RWPE2 (cell line): ENCODE data around the gene GRAMD1B.
"Not testable (repeated sequence)": the region's sequence is repeated elsewhere in the genome, so short reads cannot be mapped to it uniquely, and the experiment has no call there.

Source experiments
- ATAC-seq: fragments of 200-7000 bp; cut with Tn5 transposase; 3 replicates; pipeline ENCODE4 v1.9.1; 2021; ENCODE audit warnings: low read depth
- DNase-seq: peaks from one replicate; pipeline ENCODE4 v3.0.0-alpha.2; 2020; ENCODE audit warnings: low spot score
- H3K27ac ChIP-seq: fragments of 450-650 bp; 2 replicates; pipeline ENCODE4 v1.5.1; 2017; ENCODE audit warnings: mild to moderate bottlenecking; ENCODE audit not compliant: poor library complexity, severe bottlenecking
- H3K27me3 ChIP-seq: fragments of 250-450 bp; sonication (Bioruptor Pico); 2 replicates; pipeline ENCODE4 v1.5.1; 2021; ENCODE audit warnings: mild to moderate bottlenecking, moderate library complexity; ENCODE audit not compliant: insufficient read depth, poor library complexity, severe bottlenecking
- H3K36me3 ChIP-seq: fragments of 250-450 bp; sonication (Bioruptor Pico); 2 replicates; pipeline ENCODE4 v1.5.1; 2020; ENCODE audit warnings: low read depth, mild to moderate bottlenecking, moderate library complexity
- H3K4me1 ChIP-seq: fragments of 250-450 bp; sonication (Bioruptor Pico); 2 replicates; pipeline ENCODE4 v1.5.1; 2021; ENCODE audit warnings: mild to moderate bottlenecking, moderate library complexity; ENCODE audit not compliant: insufficient read depth, poor library complexity, severe bottlenecking
- H3K4me3 ChIP-seq: fragments of 250-450 bp; sonication (Bioruptor Pico); 2 replicates; pipeline ENCODE4 v1.5.1; 2021; ENCODE audit warnings: mild to moderate bottlenecking, moderate library complexity; ENCODE audit not compliant: severe bottlenecking
- H3K9me3 ChIP-seq: fragments of 250-450 bp; sonication (Bioruptor Pico); 2 replicates; pipeline ENCODE4 v1.5.1; 2021; ENCODE audit warnings: mild to moderate bottlenecking, moderate library complexity; ENCODE audit not compliant: severe bottlenecking
- CTCF ChIP-seq: fragments of 450-650 bp; IDR thresholded peaks from one replicate; pipeline ENCODE4 v1.5.1; 2017; ENCODE audit warnings: mild to moderate bottlenecking, moderate library complexity; ENCODE audit not compliant: poor library complexity, severe bottlenecking

Gene GRAMD1B

GRCh38 chr11:123457187-123457770, 27.2 kb downstream of the GRAMD1B start:
- Histone ChIP-seq H3K27ac (peak overlapping the region; percentile 84), H3K36me3 (no peaks in the 10 kb centered on the region), H3K9me3 (no peaks in the 10 kb centered on the region), H3K27me3 (peaks cover 4% of the 10 kb centered on the region), H3K4me3 (no peak overlapping the region), H3K4me1 (peaks cover 33% of the 10 kb centered on the region)
- no peak for ATAC-seq
- no peak for TF ChIP-seq CTCF
- no peak for DNase-seq

- DNase-seq: no peak
- no peaks in the 10 kb centered on the region for H3K9me3 ChIP-seq
- peaks cover 4% of the 10 kb centered on the region for H3K27me3 ChIP-seq
- peaks cover 25% of the 10 kb centered on the region for H3K4me1 ChIP-seq
- H3K36me3 ChIP-seq: no peaks in the 10 kb centered on the region
- ATAC-seq: no peak
- no peak for TF ChIP-seq CTCF
- no peak overlapping the region for H3K27ac ChIP-seq
- H3K4me3 ChIP-seq: no peak overlapping the region
These were observed 28.4 kb downstream of the GRAMD1B start for GRCh38 chr11:123458501-123458900.

GRCh38 chr11:123460012-123460700, 30.1 kb downstream of the GRAMD1B start:
- DNase-seq (no peak), ATAC-seq (no peak)
- Histone ChIP-seq H3K27me3 (no peaks in the 10 kb centered on the region), H3K36me3 (no peaks in the 10 kb centered on the region), H3K4me1 (peaks cover 9% of the 10 kb centered on the region), H3K4me3 (no peak overlapping the region), H3K27ac (no peak overlapping the region), H3K9me3 (no peaks in the 10 kb centered on the region)
- TF ChIP-seq CTCF: no peak

GRCh38 chr11:123461164-123461563, 31.1 kb downstream of the GRAMD1B start:
- H3K27ac ChIP-seq: no peak overlapping the region
- no peak overlapping the region for H3K4me3 ChIP-seq
- no peak for DNase-seq
- no peaks in the 10 kb centered on the region for H3K9me3 ChIP-seq
- TF ChIP-seq CTCF: no peak
- peaks cover 5% of the 10 kb centered on the region for H3K4me1 ChIP-seq
- no peaks in the 10 kb centered on the region for H3K27me3 ChIP-seq
- no peak for ATAC-seq
- no peaks in the 10 kb centered on the region for H3K36me3 ChIP-seq

- ATAC-seq, H3K4me1 ChIP-seq, H3K27me3 ChIP-seq, H3K36me3 ChIP-seq, H3K27ac ChIP-seq, H3K9me3 ChIP-seq, DNase-seq, H3K4me3 ChIP-seq: not testable (repeated sequence)
These were observed 35.6 kb downstream of the GRAMD1B start for GRCh38 chr11:123465667-123466066.

GRCh38 chr11:123466172-123466571, 36.1 kb downstream of the GRAMD1B start:
- not testable (repeated sequence) for DNase-seq, H3K36me3 ChIP-seq, H3K9me3 ChIP-seq, H3K27me3 ChIP-seq, H3K27ac ChIP-seq, H3K4me1 ChIP-seq, ATAC-seq, H3K4me3 ChIP-seq
